Calu3 (cell line): Measurements from ENCODE around the gene STK33. TPM values are rescaled to one million over a fixed set of nuclear protein-coding genes. Genes with fewer than 3 reads are reported as not detected.

Experiments used
- BruUV-seq: library from RNA; stranded (reverse); fragments of 400-500 nt; replicated peaks from 2 replicates; lab custom pipeline; 2021; lab: Mats Ljungman, UMichigan
- CTCF ChIA-PET: fragments of 300-600 bp; sonication (Branson Sonifier 250); formaldehyde crosslinking; loops from one replicate; lab custom pipeline; 2022; ENCODE audit warnings: antibody characterized with exemption; lab: Charles Lee
- DNase-seq: peaks from one replicate; pipeline ENCODE4 v3.0.0; 2022
- H3K27ac Mint-ChIP-seq: one replicate; pipeline ENCODE4 v1.8.0; 2022; ENCODE audit warnings: mixed read lengths; ENCODE audit not compliant: unreplicated experiment
- H3K27me3 Mint-ChIP-seq: one replicate; pipeline ENCODE4 v1.8.0; 2022; ENCODE audit warnings: mixed read lengths; ENCODE audit not compliant: unreplicated experiment
- H3K36me3 Mint-ChIP-seq: one replicate; pipeline ENCODE4 v1.8.0; 2022; ENCODE audit warnings: mild to moderate bottlenecking, moderate library complexity, mixed read lengths; ENCODE audit not compliant: insufficient read depth, unreplicated experiment
- H3K4me1 Mint-ChIP-seq: one replicate; pipeline ENCODE4 v1.8.0; 2022; ENCODE audit warnings: mild to moderate bottlenecking, low read depth, mixed read lengths; ENCODE audit not compliant: unreplicated experiment
- H3K4me3 Mint-ChIP-seq: one replicate; pipeline ENCODE4 v1.8.0; 2022; ENCODE audit warnings: mild to moderate bottlenecking, low read depth, moderate library complexity, mixed read lengths; ENCODE audit not compliant: unreplicated experiment
- H3K9me3 Mint-ChIP-seq: one replicate; pipeline ENCODE4 v1.8.0; 2022; ENCODE audit warnings: low read depth, mixed read lengths; ENCODE audit not compliant: unreplicated experiment
- intact Hi-C: fragments of 100-400 bp; cut with micrococcal nuclease; formaldehyde crosslinking; loops from one replicate; pipeline ENCODE4 v1.10.0; 2022; ENCODE audit not compliant: unreplicated experiment
- total RNA-seq: library from RNA; stranded (reverse); gene quantifications from 2 replicates; pipeline ENCODE4 v1.2.3, GENCODE V29; 2022
- TF ChIP-seq, protein P1 (sequence below): fragments of 200-600 bp; IDR thresholded peaks from one replicate; pipeline ENCODE4 v1.8.0; 2022; ENCODE audit warnings: antibody characterized with exemption; ENCODE audit not compliant: unreplicated experiment

Gene STK33
- total RNA-seq, 1 experiment from 2014 or later, result 3.0 TPM

DNA sequence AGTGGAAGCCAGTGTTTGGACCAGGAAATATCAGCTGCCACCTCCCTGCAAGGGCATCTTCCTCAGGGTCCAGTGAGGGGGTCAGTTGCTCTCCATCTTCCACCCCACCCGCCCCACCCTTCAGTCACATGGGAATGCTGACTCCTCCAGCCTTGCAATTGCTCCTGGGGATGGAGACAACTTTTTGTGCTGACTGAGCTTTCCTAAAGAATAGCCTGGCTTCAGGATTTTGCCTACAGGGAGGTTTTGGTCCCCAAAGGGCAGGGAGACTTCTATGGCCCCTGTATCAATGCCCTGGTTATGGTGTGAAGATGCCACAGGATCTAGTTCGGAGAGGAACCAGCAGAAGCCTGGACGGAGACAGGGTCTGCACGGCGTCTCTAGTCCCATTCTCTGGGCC lies 206.3 kb downstream of the STK33 start:
- TF ChIP-seq, protein P1, sequence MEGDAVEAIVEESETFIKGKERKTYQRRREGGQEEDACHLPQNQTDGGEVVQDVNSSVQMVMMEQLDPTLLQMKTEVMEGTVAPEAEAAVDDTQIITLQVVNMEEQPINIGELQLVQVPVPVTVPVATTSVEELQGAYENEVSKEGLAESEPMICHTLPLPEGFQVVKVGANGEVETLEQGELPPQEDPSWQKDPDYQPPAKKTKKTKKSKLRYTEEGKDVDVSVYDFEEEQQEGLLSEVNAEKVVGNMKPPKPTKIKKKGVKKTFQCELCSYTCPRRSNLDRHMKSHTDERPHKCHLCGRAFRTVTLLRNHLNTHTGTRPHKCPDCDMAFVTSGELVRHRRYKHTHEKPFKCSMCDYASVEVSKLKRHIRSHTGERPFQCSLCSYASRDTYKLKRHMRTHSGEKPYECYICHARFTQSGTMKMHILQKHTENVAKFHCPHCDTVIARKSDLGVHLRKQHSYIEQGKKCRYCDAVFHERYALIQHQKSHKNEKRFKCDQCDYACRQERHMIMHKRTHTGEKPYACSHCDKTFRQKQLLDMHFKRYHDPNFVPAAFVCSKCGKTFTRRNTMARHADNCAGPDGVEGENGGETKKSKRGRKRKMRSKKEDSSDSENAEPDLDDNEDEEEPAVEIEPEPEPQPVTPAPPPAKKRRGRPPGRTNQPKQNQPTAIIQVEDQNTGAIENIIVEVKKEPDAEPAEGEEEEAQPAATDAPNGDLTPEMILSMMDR, result no peak
- intact Hi-C loops, result no loop called here
- H3K27me3 Mint-ChIP-seq, result peaks cover 18% of the 10 kb centered on the region
- no peaks in the 10 kb centered on the region for H3K9me3 Mint-ChIP-seq
- CTCF ChIA-PET, result no interaction called here
- H3K4me3 Mint-ChIP-seq, result no peak overlapping the region
- H3K27ac Mint-ChIP-seq, result no peak overlapping the region
- BruUV-seq, result no TSS peak
- DNase-seq, result no peak
- H3K36me3 Mint-ChIP-seq, result no peaks in the 10 kb centered on the region
- H3K4me1 Mint-ChIP-seq, result no peaks in the 10 kb centered on the region

DNA sequence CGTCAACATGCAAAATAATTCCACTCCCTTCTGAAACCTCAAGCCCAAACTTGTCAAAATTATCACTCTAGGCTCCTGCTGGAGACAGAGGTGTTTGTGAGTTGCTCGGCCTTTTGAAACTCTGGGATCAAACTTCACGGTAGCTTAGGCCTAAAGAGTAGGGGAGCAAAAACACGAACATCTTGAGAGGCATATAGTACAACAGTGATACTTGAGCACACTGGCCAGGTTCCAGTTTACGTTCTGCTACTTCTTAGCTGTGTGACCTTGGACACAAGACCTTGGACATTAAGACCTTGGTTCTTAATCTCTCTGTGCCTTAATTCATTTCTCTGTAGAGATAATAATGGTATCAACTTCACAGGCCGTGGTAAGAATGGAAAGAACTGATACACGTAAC lies 206.9 kb downstream of the STK33 start:
- H3K27ac Mint-ChIP-seq, result no peak overlapping the region
- no peaks in the 10 kb centered on the region for H3K9me3 Mint-ChIP-seq
- intact Hi-C loops, result no loop called here
- no TSS peak for BruUV-seq
- H3K27me3 Mint-ChIP-seq, result peaks cover 18% of the 10 kb centered on the region
- H3K36me3 Mint-ChIP-seq, result no peaks in the 10 kb centered on the region
- CTCF ChIA-PET, result no interaction called here
- TF ChIP-seq, protein P1, result no peak
- no peak for DNase-seq
- no peaks in the 10 kb centered on the region for H3K4me1 Mint-ChIP-seq
- no peak overlapping the region for H3K4me3 Mint-ChIP-seq

DNA sequence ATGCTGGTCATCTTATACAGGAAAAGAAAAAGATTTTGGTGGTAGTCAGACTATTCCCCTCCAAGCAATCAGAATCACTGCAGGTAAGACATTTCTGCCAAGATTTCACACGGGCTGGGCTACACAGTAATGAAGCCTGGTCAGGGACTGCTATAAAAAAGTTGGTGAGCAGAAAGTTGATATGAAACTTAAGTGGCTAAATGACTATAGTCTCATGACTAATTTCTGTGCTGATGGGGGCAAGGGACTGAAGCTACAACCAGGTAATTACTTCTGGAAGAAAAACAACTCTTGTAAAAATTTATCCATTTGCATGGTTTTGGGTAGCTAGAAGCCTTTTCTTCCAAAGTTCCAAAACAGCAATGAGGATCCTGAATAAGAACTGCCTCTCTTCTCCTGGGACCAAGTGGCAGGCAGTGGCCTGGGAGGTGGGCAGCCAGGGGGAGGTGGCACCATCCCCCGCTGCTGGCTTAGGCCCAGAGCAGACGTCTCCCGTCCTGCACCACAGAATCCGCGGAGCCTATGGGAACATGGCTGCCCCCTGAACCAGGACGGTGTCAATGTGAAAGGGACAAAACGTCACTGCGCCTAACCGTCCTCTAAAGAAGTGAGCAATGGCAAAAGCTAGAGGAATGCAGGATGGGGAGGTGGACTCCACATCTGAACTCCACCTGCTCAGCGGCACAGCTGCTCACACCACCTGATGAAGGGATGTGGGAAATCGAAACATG lies 207.7 kb downstream of the STK33 start:
- no peak for DNase-seq
- intact Hi-C loops, result no loop called here
- TF ChIP-seq, protein P1, result no peak
- no TSS peak for BruUV-seq
- CTCF ChIA-PET, result no interaction called here
- no peaks in the 10 kb centered on the region for H3K4me1 Mint-ChIP-seq
- H3K27me3 Mint-ChIP-seq, result peaks cover 18% of the 10 kb centered on the region
- no peaks in the 10 kb centered on the region for H3K36me3 Mint-ChIP-seq
- no peak overlapping the region for H3K27ac Mint-ChIP-seq
- H3K9me3 Mint-ChIP-seq, result no peaks in the 10 kb centered on the region
- H3K4me3 Mint-ChIP-seq, result no peak overlapping the region

DNA sequence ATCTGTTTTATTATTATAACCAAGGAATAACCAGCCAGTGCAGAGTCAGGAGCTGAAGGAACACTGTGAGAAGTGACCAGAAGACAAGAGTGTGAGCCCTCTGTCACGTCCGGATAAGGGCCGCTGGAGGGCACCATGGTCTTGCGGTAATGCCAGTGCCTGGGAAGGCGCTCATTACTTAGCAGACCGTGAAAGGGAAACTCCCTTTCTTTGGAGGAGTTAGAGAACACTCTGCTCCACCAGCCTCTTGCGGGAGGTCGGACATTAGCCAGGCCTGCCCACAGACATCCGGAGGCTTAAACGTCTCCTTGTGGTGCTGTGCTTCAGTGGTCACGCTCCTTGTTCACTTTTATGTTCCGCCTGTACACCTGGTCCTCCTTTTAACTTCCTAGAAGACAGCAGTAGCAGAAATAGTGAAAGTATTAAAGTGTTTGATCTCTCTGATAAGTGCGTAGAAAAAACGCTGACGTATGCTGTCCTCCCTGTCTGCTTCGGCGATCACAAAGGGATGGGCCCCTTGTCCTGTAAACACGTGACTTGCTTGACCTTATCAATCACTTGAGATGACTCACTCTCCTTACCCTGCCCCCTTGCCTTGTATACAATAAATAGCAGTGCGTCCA lies 209.7 kb downstream of the STK33 start:
- no peaks in the 10 kb centered on the region for H3K9me3 Mint-ChIP-seq
- BruUV-seq, result no TSS peak
- H3K36me3 Mint-ChIP-seq, result no peaks in the 10 kb centered on the region
- peaks cover 7% of the 10 kb centered on the region for H3K27me3 Mint-ChIP-seq
- TF ChIP-seq, protein P1, result no peak
- no peaks in the 10 kb centered on the region for H3K4me1 Mint-ChIP-seq
- H3K4me3 Mint-ChIP-seq, result no peak overlapping the region
- DNase-seq, result no peak
- H3K27ac Mint-ChIP-seq, result no peak overlapping the region
- intact Hi-C loops, result no loop called here
- CTCF ChIA-PET, result no interaction called here
